ENCODE data around the gene RRBP1.

GRCh38 chr20:17612287-17612991, 69.6 kb downstream of the RRBP1 start:
- no peak for TF ChIP-seq POLR2A (IDR thresholded peaks at IDR 0.05)
- TF ChIP-seq, protein P1, sequence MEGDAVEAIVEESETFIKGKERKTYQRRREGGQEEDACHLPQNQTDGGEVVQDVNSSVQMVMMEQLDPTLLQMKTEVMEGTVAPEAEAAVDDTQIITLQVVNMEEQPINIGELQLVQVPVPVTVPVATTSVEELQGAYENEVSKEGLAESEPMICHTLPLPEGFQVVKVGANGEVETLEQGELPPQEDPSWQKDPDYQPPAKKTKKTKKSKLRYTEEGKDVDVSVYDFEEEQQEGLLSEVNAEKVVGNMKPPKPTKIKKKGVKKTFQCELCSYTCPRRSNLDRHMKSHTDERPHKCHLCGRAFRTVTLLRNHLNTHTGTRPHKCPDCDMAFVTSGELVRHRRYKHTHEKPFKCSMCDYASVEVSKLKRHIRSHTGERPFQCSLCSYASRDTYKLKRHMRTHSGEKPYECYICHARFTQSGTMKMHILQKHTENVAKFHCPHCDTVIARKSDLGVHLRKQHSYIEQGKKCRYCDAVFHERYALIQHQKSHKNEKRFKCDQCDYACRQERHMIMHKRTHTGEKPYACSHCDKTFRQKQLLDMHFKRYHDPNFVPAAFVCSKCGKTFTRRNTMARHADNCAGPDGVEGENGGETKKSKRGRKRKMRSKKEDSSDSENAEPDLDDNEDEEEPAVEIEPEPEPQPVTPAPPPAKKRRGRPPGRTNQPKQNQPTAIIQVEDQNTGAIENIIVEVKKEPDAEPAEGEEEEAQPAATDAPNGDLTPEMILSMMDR (IDR thresholded peaks at IDR 0.05) = no peak

Data from lower leg skin (tissue), 3 donors.